Hematopoietic multipotent progenitor cell treated with erythropoietin and hydrocortisone succinate and interleukin-3 and kit ligand, for 6 days (in vitro differentiated cells): ENCODE data around the gene NOD2.

Source experiments
- DNase-seq: peaks from one replicate; pipeline ENCODE4 v3.0.0-alpha.2; 2015

NOD2 gene

DNA sequence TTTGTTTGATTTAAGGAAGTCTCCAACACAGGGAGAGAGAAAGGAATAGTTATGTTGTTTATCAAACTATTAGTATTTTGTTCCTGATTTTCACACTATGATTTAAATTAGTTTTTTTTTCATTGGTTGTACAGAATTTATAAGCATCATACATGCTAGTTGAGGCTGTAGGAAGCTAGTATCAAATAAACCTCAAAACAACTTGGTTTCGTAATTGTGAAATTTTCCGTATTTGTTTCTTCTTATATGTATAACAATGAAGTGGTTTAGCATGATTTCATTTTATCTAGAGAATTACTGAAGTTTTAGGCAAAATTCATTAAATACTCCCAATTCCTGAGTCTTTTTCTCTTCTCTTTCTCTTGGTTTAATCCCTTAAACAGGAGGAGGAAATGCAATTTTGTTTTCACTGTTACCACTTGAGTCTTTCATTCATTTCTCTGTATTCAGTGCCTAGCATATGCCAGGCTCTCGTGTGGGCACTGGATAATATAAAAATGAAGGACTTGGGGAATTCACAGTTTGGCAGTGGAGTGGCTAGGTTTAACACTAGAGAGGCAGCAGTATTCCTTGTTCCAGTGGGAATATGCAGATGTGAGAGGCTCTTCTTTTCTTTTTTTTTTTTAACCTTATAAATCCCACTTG lies 50.3 kb downstream of the NOD2 start:
- DNase-seq = no peak

DNA sequence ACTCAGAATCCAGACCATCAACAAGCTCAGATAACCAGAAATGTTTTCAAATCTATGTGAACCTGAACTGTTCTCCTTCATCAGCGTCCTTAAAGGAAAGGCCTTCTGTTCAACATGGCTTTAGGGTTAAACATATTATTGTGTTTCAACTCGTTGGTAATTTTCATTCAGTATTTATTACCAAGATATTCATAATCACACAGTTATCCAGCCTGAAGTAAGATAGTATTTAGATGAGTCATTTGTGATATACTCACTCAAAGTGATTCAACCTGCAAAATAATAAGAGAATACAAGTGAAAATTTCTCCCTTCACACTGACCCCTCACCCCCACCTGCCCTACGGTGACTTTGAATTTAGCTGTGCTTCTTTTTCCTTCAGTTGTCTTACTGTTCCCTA lies 51.5 kb downstream of the NOD2 start:
- DNase-seq = no peak

DNA sequence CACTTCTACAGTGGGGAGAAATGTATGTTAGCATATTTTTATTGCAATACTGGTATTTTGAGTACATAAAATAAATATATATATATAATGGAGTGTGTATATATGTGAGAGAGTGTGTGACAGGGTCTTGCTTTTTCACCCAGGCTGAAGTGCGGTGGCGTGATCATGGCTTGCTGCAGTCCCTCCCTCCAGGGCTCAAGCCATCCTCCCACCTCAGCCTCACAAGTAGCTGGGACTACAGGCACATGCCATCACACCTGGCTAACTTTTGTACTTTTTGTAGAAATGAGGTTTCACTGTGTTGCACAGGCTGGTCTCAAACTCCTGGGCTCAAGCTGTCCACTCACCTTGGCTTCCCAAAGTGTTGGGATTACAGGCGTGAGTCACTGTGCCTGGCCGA lies 52.5 kb downstream of the NOD2 start:
- no peak for DNase-seq

DNA sequence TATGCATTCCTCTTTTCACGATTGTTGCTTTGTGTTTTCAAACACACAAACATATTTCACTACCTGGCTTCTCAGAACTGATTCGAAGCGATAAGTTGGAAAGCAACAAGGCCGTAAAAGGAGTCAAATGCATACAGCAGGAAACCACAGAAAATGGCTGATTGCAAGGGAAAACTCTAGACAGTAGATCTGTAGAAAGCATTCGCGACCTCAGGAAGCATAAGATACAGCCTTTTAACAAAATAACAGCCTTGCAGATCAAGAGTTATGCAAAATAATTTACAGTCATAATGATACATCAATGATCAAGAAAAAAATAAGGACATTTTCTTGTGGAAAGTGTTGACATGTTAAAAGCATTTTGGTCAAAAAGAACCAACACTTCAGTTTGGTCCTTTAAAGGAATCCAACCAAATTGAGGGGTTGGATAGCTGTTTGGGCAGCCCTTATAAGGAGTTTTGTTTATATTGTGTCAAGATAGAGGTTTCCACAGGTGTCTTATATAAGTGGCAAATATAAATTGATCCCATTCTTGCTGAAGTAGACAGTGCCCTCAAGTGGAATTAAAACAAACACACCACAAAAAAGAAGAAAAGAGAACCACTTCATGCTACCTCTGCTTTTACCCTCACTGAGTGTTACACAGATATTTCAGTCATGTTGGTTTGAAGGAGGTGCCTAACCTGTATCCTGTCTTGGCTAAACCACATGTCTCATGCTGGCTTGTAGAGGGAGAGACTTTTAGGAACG lies 54.0 kb downstream of the NOD2 start:
- peak; percentile 76 for DNase-seq

DNA sequence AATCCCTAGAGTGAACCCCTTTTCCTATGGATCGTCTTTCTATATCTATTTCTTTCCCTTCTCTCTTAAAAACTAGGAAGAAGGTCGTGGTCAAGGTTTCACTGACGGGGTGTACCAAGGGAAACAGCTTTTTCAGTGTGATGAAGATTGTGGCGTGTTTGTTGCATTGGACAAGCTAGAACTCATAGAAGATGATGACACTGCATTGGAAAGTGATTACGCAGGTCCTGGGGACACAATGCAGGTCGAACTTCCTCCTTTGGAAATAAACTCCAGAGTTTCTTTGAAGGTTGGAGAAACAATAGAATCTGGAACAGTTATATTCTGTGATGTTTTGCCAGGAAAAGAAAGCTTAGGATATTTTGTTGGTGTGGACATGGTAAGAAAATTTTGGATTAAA lies 58.1 kb downstream of the NOD2 start:
- no peak for DNase-seq

DNA sequence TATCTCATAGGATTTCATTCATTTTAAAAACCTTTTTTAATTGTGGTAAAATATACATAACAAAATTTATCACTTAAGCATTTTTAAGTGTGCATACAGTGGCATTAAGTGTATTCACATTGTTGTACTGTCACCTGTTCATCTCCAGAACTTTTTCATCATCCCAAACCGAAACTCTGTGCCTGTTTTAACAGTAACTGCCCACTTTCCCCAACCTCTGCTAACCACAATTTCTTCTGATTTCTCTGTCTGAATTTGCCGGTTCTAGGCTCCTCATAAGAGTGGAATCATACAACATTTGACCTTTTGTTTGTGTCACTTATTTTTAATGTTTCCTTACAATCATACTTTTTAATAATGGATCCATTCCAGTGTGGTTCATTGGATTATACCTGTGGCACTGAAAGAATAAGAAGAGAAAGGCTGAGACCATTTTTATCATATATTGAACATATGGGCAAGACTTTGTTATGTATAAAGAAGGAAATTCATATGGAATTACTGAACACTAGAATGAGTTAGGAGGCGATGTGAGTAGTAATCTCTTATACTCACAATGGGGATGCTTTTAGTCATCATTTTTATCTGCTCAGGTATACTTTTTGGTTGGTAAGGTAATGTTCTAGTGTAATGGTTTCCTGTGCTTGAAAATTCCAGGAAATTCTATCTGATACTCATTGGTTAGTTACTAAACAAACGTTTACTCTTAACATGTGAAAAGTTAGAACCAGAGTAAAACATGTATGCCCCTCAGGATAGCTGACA lies 59.2 kb downstream of the NOD2 start:
- DNase-seq = no peak

DNA sequence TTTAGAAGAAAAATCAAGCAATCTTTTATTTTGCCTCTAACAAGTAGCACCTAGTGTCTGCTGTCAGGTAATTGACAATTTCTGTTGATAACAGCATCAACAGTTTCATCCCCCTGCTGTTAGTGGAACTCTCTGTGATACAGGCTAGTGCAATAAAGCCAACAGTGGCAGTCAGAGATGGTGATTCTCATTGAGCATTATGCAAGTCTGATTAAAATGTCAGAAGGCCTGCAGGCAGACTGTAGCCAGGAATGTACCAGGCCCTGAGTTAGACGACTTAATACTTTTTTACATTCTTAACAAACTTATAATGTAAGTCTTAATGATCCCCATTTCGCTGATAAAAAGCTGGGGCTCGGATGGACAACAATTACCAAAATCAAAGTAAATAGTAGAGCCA lies 63.1 kb downstream of the NOD2 start:
- DNase-seq = no peak

DNA sequence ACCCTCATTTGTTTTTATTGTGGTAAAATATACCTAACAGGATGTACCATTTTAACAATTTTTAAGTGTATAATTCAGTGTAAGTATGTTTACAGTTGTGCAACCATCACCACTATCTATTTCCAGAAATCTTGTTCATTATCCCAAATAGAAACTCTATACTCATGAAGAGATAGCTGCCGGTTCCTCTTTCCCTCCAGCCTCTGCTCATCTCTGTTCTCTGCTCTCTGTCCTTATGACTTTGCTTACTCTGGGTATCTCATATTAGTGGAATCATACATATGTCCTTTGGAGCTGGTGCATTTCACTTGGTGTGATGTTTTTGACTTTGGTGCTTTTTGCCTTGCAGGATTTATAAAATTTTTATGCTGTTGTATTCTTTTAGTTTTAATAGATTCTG lies 67.9 kb downstream of the NOD2 start:
- no peak for DNase-seq

DNA sequence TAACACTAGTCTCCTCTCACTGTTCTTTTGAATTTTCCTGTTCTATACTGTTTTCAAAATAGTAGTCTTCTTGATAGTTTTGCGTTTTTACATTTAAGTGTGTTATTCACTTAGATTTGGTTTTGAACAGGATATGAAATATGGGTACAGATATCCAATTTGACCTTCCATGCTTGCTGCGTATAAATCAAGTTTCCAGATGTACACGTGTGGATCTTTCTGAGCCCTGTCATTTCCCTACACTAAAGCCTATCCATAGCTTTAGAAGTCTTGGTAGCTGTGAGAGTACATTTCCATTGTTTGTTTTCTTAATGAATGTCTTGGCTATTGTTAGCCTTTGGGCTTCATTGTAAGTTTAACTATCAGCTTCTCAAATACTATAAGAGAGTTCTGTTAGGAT lies 68.8 kb downstream of the NOD2 start:
- no peak for DNase-seq

DNA sequence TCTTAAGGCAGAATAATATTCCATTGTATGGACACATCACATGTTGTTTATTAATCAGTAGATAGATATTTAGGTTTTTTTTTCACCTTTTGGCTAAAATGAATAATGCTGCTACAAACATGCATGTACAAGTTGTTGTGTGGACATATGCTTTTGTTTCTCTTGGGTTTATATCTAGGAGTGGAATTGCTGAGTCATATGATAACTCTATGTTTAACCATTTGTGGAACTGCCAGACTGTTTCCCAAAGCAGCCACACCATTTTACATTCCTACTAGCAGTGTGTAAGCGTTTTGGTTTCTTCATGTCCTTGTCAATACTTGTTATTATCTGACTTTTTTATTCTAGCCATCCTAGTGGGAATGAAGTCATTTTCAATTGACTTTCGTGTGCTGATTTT lies 69.8 kb downstream of the NOD2 start:
- peak; percentile 25 for DNase-seq

DNA sequence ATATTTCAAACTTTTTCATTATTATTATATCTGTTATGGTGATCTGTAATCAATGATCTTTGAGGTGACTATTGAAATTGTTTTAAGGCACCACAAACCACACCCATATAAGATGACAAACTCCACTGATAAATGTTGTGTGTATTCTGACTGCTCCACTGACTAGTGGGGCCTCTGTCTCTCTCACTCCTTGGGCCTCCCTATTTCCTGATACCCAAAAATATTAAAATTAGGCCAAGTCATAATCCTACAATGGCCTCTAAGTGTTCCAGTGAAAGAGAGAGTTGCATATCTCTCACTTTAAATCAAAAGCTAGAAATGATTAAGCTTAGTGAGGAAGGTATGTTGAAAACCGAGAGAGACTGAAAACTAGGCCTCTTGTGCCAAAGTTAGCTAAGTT lies 71.9 kb downstream of the NOD2 start:
- DNase-seq = no peak

DNA sequence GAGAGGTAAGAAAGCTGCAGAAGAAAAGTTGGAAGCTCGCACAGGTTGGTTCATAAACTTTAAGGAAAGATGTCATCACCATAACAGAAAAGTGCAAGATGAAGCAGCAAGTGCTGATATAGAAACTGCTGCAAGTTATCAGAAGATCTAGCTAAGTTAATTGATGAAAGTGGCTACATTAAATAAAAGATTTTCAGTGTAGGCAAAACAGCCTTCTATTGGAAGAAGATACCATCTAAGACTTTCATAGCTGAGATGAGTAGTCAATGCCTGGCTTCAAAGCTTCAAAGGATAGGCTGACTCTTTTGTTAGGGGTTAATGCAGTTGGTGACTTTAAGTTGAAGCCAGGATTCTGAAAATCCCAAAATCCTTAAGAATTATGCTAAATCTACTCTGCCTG lies 72.5 kb downstream of the NOD2 start:
- no peak for DNase-seq

DNA sequence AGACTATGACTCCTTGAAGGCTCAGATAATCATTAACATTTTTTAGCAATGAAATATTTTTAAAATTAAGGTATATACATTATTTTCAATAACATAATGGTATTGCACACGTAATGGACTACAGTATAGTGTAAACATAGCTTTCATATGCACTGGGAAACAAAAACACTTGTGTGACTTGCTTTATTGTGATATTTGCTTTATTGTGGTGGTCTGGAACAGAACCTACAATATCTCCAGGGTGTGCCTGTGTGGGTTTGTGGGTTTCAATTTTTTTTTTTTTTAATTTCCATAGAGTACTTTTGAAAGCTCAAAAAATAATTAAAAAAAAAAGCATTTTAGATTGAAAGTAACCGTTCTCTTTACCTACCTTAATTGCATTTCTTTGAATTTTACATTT lies 73.8 kb downstream of the NOD2 start:
- no peak for DNase-seq

DNA sequence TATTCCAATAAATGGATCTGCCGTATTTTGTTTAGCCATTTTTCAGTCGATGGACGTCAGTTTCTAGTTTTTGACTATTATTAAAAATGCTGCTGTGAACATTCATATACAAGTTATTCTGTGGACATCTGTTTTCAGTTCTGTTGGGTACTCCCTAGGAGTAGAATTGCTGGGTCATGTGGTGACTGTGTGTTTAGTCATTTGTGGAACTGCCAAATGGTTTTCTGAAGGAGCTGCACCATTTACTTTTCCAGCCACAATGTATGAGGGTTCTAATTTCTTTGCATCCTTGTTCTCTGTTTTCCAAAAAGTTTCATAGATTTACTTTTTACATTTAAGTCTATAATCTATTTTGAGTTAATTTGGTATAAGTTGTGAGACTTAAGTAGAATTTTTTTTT lies 78.0 kb downstream of the NOD2 start:
- DNase-seq = no peak

DNA sequence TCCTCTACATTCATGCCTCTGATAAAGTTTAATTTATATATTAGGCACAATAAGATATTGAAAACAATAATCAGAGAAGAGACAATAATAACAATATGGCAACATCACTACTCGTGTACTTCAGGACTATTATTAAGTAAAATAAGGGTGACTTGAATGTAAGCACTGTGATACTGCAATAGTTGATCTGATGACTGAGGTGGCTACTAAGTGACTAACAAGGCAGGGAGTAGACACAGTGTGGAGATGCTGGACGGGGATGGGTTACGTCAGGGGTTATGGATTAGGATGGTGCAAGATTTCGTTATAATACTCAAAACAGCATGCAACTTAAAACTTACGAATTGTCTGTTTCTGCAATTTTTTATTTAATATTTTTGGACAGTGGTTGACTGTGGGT lies 81.0 kb downstream of the NOD2 start:
- no peak for DNase-seq

DNA sequence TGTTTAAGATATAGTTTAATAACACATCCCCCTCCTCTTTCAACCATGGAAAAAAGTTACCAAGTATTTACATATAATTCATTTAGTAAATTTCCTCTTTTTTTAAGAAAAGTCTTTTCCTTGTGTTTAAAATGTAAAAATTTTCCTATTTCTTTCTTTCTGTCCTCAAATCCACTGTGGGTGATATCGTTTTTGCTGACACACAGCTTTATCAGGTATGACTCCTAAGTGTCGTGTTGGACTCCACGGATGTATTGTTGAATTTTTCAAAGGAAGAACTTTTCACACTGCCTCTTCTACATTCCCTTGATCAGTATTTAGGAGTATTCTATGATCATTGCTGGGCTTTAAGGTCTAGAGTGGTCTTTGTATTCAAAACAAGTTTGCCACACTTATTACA lies 81.6 kb downstream of the NOD2 start:
- DNase-seq = no peak

DNA sequence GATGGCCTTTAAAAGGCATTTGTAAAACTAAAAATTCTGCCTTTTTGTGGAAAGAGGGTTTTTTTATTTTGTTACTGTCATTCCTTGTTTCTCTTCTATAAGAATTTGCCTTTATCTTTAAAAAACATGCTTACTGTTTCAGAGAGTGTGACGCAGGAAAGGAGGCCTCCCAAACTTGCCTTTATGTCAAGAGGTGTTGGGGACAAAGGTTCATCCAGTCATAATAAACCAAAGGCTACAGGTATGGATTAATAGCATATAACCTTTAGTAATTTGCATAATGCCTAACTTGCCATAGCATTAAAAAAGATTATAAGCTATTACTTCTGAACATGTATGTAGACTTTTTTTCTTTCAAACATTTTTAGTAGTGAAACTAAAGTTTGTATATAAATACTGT lies 82.6 kb downstream of the NOD2 start:
- no peak for DNase-seq

DNA sequence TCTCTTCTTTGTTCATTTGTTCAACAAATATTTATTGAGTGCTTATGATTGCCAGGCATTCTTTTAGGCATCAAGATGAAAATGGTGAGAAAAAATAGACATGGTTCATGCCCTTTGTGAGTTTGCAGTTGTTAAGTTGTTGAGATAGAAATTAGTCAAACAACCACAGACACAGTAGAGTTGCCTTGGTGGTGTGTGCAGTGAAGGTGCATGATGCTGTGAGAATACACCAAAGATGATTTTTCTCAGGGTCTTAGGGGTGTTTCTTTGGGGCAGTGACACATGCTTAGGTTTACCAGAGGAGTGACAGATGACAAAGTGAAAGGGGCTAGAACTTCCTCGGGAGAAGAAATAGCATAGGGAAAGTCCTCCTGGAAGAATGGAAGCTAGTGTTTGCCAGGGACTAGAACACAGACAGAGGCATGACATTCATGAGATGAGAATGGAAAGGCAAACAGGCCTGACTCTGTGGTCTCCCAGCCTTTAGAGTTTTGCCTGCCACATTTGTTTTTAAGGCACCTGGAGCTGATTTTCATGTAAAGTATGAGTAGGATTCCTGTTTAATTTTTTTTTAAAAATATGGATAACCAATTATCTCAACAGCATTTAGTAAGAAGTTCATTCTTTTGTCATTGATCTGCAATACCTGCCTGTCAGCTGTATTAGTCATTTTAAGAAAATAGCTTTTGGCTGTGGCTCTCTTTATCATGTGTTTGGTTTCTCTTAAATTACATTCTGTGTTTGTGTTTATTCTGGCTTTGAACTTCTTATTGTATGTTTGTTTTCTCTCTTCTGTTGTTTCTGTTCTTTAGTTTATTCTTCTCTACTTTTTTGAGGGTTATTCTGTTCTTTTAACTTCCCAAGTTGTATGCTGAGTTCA lies 85.1 kb downstream of the NOD2 start:
- no peak for DNase-seq

DNA sequence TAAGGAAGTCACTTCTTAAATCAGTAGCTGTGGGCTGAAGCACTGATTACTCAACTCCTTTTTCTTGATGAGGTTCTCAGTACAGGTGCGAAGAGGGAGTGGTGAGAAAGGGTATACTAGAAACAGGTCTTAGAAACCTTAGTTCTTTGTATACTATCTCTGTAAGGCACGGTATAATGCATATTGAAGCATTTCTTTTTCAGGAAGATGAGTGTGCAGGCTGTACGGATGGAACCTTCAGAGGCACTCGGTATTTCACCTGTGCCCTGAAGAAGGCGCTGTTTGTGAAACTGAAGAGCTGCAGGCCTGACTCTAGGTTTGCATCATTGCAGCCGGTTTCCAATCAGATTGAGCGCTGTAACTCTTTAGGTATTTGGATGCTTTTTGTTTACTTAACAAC lies 87.6 kb downstream of the NOD2 start:
- DNase-seq = peak; percentile 6

DNA sequence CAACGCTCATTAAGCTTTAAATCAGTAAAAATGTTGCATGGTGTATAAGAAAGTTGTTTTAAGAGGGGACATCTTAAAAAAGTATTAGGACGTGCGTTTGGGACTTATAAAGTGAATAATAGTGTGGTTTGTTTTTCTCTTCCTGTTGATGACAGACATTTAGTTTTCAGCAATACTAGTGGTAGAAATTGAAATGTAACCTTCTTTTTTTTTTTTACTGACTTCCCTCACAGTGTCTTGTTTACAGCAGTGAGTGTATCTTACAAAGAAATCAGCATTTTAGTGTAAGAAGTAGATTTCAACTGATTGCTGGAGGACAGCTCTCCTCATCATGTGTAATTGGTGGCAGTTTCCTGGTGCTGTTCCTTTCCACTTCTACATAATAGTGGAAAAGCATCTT lies 88.1 kb downstream of the NOD2 start:
- DNase-seq = no peak
